HEK293 (cell line): ENCODE results near the gene CPE.

Experiments
- CTCF ChIA-PET: fragments of 350-600 bp; formaldehyde crosslinking; extraction: SDS; loops from one replicate; lab custom pipeline; 2021; ENCODE audit warnings: antibody characterized with exemption; lab: Yijun Ruan, JAX
- POLR2A ChIA-PET: fragments of 300-600 bp; formaldehyde crosslinking; extraction: SDS; loops from one replicate; lab custom pipeline; 2020; ENCODE audit warnings: antibody characterized with exemption, inconsistent platforms; lab: Yijun Ruan, JAX
- H3K27ac ChIP-seq: fragments of 200-500 bp; sonication (Bioruptor generic); 2 replicates; pipeline ENCODE4 v1.5.1; 2014; ENCODE audit warnings: low read depth, low read length, control low read depth, inconsistent platforms; ENCODE audit errors: extremely low read depth
- H3K36me3 ChIP-seq, 2 experiments: fragments of 200-500 bp in 1 of 2; sonication (Bioruptor generic) in 1 of 2; 1 replicate in 1 of 2; 2 replicates in 1 of 2; pipeline ENCODE4 v1.5.1; 2014 to 2017; ENCODE audit warnings: inconsistent platforms in 2 of 2, low read length in 2 of 2; ENCODE audit not compliant: control insufficient read depth in 2 of 2, insufficient read depth in 1 of 2
- H3K4me1 ChIP-seq: fragments of 200-500 bp; sonication (Bioruptor generic); 2 replicates; pipeline ENCODE4 v1.5.1; 2014; ENCODE audit warnings: mild to moderate bottlenecking, low read length, inconsistent platforms; ENCODE audit not compliant: control insufficient read depth, insufficient read depth
- H3K4me3 ChIP-seq: 2 replicates; pipeline ENCODE4 v1.5.1; 2011; ENCODE audit warnings: low read depth, mild to moderate bottlenecking, control low read depth, low read length, moderate library complexity
- H3K9me3 ChIP-seq: fragments of 200-500 bp; sonication (Bioruptor generic); 2 replicates; pipeline ENCODE4 v1.5.1; 2014; ENCODE audit warnings: low read depth, low read length, inconsistent platforms; ENCODE audit not compliant: control insufficient read depth, insufficient read depth
- IKZF3 ChIP-seq: fragments of 450-650 bp; IDR thresholded peaks from 2 replicates; pipeline ENCODE4 v1.5.0; 2018; ENCODE audit warnings: missing biosample characterization, mild to moderate bottlenecking, missing genetic modification characterization, moderate library complexity
- ZBTB8A ChIP-seq: fragments of 450-650 bp; formaldehyde crosslinking; IDR thresholded peaks from 2 replicates; pipeline ENCODE4 v1.5.1; 2016; ENCODE audit warnings: missing biosample characterization, missing genetic modification characterization
- ZFHX2 ChIP-seq: fragments of 450-650 bp; formaldehyde crosslinking; conservative IDR thresholded peaks from 2 replicates; pipeline ENCODE4 v1.5.1; 2016; ENCODE audit warnings: missing biosample characterization, missing genetic modification characterization
- ZNF175 ChIP-seq: fragments of 450-650 bp; formaldehyde crosslinking; IDR thresholded peaks from 2 replicates; pipeline ENCODE4 v1.5.1; 2016; ENCODE audit warnings: missing biosample characterization, missing genetic modification characterization
- ZNF311 ChIP-seq: fragments of 450-650 bp; formaldehyde crosslinking; IDR thresholded peaks from 2 replicates; pipeline ENCODE4 v1.5.1; 2017; ENCODE audit warnings: missing biosample characterization, missing genetic modification characterization, borderline replicate concordance
- ZNF37A ChIP-seq: fragments of 450-650 bp; IDR thresholded peaks from 2 replicates; pipeline ENCODE4 v1.5.1; 2018; ENCODE audit warnings: missing biosample characterization, missing genetic modification characterization
- ZNF530 ChIP-seq: fragments of 450-650 bp; formaldehyde crosslinking; IDR thresholded peaks from 2 replicates; pipeline ENCODE4 v1.5.1; 2016; ENCODE audit warnings: low read depth, missing biosample characterization, missing genetic modification characterization
- ZNF561 ChIP-seq: fragments of 450-650 bp; IDR thresholded peaks from 2 replicates; pipeline ENCODE4 v1.5.1; 2018; ENCODE audit warnings: missing biosample characterization, missing genetic modification characterization, borderline replicate concordance
- ZNF624 ChIP-seq: fragments of 450-650 bp; formaldehyde crosslinking; IDR thresholded peaks from 2 replicates; pipeline ENCODE4 v1.5.1; 2017; ENCODE audit warnings: missing biosample characterization, missing genetic modification characterization
- ZNF654 ChIP-seq: fragments of 450-650 bp; formaldehyde crosslinking; IDR thresholded peaks from 2 replicates; pipeline ENCODE4 v1.5.1; 2016; ENCODE audit warnings: low read depth, missing biosample characterization, missing genetic modification characterization
- ZSCAN30 ChIP-seq: fragments of 450-650 bp; IDR thresholded peaks from 2 replicates; pipeline ENCODE4 v1.5.1; 2018; ENCODE audit warnings: missing biosample characterization, mild to moderate bottlenecking, missing genetic modification characterization, moderate library complexity
- TF ChIP-seq, protein P1 (sequence below): fragments of 450-650 bp; formaldehyde crosslinking; IDR thresholded peaks from 2 replicates; pipeline ENCODE4 v1.5.1; 2016; ENCODE audit warnings: missing biosample characterization, missing genetic modification characterization
- TF ChIP-seq, protein P2 (sequence below): fragments of 450-650 bp; formaldehyde crosslinking; IDR thresholded peaks from 2 replicates; pipeline ENCODE4 v1.5.1; 2016; ENCODE audit warnings: missing biosample characterization, missing genetic modification characterization
- TF ChIP-seq, protein P3 (sequence below): IDR thresholded peaks from 2 replicates; pipeline ENCODE4 v1.6.1; 2011; ENCODE audit warnings: mild to moderate bottlenecking, low read depth, low read length, borderline replicate concordance

The CPE gene

DNA sequence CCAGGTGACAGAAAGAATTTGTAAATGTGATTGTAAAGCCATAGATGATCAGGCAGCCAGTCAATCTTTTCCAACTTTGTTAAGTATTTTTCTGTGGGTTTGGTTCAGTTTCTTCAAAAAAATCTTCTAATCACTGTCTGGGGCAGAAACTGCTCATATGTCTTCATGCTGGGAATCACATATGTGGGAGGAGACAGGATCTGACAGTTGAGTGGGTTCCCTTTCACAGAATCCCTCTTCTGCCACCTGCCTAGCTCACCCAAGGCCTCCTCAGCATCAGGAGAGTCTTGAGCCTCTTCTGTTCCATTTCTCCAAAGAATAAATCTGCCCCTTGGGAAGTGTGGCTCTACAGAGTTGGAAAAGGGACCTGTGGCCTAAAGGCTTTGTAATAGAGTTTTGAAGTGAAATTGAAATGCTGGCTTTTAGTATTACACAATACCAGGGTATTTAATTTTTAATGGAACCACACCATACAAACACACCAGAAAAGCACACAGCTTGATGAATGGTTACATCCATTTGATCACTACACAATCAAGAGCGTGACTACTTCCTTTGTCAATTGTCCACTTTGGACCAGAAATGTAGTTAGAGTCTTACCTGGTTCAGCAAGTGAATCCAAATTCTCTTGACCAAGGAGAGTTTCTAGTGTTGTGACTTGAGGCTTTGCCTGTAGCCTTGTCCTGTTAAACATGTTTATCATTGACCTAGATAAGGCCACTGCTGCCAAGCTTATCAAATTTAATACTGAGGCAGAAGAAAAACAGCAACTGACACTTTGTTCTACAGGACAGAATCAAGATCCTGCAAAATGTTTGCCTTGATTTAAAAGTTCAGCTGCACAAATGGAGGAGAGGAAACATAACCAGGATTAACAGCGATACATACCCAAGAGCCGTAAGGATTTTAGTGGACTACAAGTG, 30.9 kb upstream of the CPE start (continued):
- TF ChIP-seq, protein P1, sequence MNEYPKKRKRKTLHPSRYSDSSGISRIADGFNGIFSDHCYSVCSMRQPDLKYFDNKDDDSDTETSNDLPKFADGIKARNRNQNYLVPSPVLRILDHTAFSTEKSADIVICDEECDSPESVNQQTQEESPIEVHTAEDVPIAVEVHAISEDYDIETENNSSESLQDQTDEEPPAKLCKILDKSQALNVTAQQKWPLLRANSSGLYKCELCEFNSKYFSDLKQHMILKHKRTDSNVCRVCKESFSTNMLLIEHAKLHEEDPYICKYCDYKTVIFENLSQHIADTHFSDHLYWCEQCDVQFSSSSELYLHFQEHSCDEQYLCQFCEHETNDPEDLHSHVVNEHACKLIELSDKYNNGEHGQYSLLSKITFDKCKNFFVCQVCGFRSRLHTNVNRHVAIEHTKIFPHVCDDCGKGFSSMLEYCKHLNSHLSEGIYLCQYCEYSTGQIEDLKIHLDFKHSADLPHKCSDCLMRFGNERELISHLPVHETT, result no peak

DNA sequence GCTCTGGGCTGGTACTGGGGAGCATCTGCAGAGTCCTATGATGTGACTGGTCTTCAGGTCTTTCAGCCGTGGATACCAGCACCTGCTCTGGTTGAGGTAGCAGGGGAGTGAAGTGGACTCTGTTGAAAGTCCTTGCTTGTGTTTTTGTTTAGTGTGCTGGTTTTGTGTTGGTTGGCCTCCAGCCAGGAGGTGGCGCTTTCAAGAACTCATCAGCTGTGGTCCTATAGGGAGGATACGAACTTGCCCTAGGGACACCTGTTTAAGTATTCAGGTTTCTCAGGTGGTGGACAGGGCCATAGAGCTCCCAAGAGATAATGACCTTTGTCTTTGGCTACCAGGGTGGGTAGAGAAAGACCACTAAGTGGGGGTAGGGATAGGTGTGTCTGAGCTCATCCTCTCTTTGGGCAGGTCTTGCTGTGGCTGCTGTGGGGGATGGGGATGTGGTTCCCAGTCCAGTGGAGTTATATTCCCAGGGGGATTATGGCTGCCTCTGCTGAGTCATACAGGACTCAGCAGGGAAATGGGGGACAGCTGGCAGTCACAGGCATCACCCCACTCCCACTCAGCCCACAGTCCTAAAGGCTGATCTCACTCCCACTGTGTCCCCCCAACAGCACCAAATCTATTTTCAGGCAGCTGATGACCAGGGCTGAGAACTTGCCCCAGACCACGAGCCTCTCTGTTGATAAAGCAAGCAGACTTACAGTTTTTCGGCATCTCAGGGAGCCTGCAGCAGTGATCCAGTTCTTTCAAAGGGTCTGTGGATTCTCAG, 27.3 kb upstream of the CPE start:
- CTCF ChIA-PET, result interaction anchor here (0.6 to 0.7 kb wide), 2 partner anchors 28 to 247 kb away, joined by 3 read pairs; no protein-coding TSS in a partner anchor

DNA sequence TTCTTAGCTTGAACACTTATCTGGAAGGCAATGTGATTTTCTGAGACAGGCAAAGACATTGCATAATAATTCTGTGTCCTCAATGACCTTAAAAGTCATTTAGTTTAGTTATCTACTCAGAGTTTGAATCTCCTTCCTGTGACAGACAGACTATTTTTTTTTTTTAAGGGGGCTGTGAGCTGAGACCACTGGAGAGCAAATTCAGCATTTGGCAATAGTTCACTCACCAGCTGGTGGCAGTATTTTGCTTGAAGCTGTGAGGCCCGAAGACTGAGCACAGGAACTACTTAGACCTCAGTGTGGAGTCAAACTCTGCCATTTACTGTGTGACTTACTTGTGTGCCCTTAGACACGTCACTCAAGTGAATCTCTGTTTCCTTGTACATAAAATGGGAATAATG, 22.9 kb upstream of the CPE start:
- ChIA-PET POLR2A (interaction anchor here (1.1 kb wide), 1 partner anchor 243 kb away, joined by 4 read pairs; the partner anchor contains the start of gene TMEM192), CTCF (interaction anchor here (0.5 to 4.1 kb wide), 19 partner anchors 10 to 806 kb away, joined by 3 to 23 read pairs (median 4); no protein-coding TSS in a partner anchor)
- no peaks in the 10 kb centered on the region; the same call in 1 of the 2 replicates for H3K4me1 ChIP-seq
- no peak overlapping the region for H3K4me3 ChIP-seq
- H3K36me3 ChIP-seq, result no peaks in the 10 kb centered on the region
- no peak overlapping the region for H3K27ac ChIP-seq
- no peaks in the 10 kb centered on the region for H3K9me3 ChIP-seq
- TF ChIP-seq, protein P2, sequence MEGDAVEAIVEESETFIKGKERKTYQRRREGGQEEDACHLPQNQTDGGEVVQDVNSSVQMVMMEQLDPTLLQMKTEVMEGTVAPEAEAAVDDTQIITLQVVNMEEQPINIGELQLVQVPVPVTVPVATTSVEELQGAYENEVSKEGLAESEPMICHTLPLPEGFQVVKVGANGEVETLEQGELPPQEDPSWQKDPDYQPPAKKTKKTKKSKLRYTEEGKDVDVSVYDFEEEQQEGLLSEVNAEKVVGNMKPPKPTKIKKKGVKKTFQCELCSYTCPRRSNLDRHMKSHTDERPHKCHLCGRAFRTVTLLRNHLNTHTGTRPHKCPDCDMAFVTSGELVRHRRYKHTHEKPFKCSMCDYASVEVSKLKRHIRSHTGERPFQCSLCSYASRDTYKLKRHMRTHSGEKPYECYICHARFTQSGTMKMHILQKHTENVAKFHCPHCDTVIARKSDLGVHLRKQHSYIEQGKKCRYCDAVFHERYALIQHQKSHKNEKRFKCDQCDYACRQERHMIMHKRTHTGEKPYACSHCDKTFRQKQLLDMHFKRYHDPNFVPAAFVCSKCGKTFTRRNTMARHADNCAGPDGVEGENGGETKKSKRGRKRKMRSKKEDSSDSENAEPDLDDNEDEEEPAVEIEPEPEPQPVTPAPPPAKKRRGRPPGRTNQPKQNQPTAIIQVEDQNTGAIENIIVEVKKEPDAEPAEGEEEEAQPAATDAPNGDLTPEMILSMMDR, result 0 out of 2 replicates have a peak, but pooled peaks have one; percentile 17
- TF ChIP-seq ZNF624 (tag by site-specific recombination) (no peak), ZNF530 (tag by site-specific recombination) (no peak), ZBTB8A (no peak), ZNF311 (tag by site-specific recombination) (no peak), ZNF37A (no peak), ZSCAN30 (no peak), ZNF561 (tag by site-specific recombination) (no peak), IKZF3 (tag by site-specific recombination) (no peak), ZNF654 (peak; percentile 64)
- TF ChIP-seq, protein P3, sequence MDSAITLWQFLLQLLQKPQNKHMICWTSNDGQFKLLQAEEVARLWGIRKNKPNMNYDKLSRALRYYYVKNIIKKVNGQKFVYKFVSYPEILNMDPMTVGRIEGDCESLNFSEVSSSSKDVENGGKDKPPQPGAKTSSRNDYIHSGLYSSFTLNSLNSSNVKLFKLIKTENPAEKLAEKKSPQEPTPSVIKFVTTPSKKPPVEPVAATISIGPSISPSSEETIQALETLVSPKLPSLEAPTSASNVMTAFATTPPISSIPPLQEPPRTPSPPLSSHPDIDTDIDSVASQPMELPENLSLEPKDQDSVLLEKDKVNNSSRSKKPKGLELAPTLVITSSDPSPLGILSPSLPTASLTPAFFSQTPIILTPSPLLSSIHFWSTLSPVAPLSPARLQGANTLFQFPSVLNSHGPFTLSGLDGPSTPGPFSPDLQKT, result no peak

More for the DNA sequence above, 27.3 kb upstream of the CPE start:
- Histone ChIP-seq H3K27ac (no peak overlapping the region), H3K4me1 (no peaks in the 10 kb centered on the region), H3K36me3 (no peaks in the 10 kb centered on the region), H3K4me3 (no peak overlapping the region), H3K9me3 (no peaks in the 10 kb centered on the region)
- TF ChIP-seq ZFHX2 (tag by site-specific recombination) (peak; percentile 40; the same call in 1 of the 2 replicates), ZNF175 (tag by site-specific recombination) (no peak)
- POLR2A ChIA-PET, result interaction anchor here (1.3 kb wide), 1 partner anchor 27 kb away, joined by 4 read pairs; the partner anchor contains the start of gene CPE
